Kidney (tissue), 14 donors: ENCODE measurements around the gene OGDH. TPM values are rescaled to one million over a fixed set of nuclear protein-coding genes. Genes with fewer than 3 reads are reported as not detected.

ENCODE experiments used
- DNase-seq, 5 donors: peaks; one replicate each; pipeline ENCODE4 v3.0.0-alpha.2; 2013 to 2020
- FAIRE-seq: peaks from 2 replicates; lab custom pipeline; 2012; peaks lifted over from hg19 to GRCh38; lab: Jason Lieb, UNC
- H3K27ac ChIP-seq, 2 donors: one replicate each; pipeline ENCODE4 v1.7.0; 2013; ENCODE audit warnings: low read depth in 2 of 2, low read length in 2 of 2, inconsistent platforms in 1 of 2
- H3K27me3 ChIP-seq: one replicate; pipeline ENCODE4 v1.7.1; 2013; ENCODE audit warnings: low read length, inconsistent platforms; ENCODE audit not compliant: control insufficient read depth, insufficient read depth
- H3K36me3 ChIP-seq, 3 donors: one replicate each; pipeline versions ENCODE4 v1.7.0 to v1.7.1; 2013; ENCODE audit warnings: low read length in 3 of 3, control low read depth in 1 of 3, inconsistent platforms in 1 of 3; ENCODE audit not compliant: insufficient read depth in 3 of 3, control insufficient read depth in 2 of 3
- H3K4me1 ChIP-seq, 3 donors: one replicate each; pipeline versions ENCODE4 v1.7.0 to v1.7.1; 2013; ENCODE audit warnings: low read length in 3 of 3, inconsistent platforms in 1 of 3, low read depth in 1 of 3; ENCODE audit not compliant: control insufficient read depth in 2 of 3, insufficient read depth in 2 of 3
- H3K4me3 ChIP-seq, 3 donors: one replicate each; pipeline versions ENCODE4 v1.7.0 to v1.8.1; 2013; ENCODE audit warnings: low read length in 3 of 3, control low read depth in 1 of 3, inconsistent platforms in 1 of 3
- H3K9ac ChIP-seq, 3 donors: one replicate each; pipeline versions ENCODE4 v1.7.0 to v1.7.1; 2013; ENCODE audit warnings: low read length in 3 of 3, control low read depth in 1 of 3, inconsistent platforms in 1 of 3
- H3K9me3 ChIP-seq, 3 donors: one replicate each; pipeline versions ENCODE4 v1.7.0 to v1.7.1; 2013; ENCODE audit warnings: low read length in 3 of 3, control low read depth in 1 of 3, inconsistent platforms in 1 of 3; ENCODE audit not compliant: control insufficient read depth in 2 of 3, insufficient read depth in 1 of 3
- CTCF ChIP-seq: IDR thresholded peaks from 3 replicates; pipeline ENCODE4 v1.5.1; 2012; ENCODE audit warnings: mild to moderate bottlenecking, moderate library complexity, borderline replicate concordance; ENCODE audit not compliant: insufficient read depth; ENCODE audit errors: extremely low read depth
- intact Hi-C: fragments of 100-400 bp; cut with DNase I; formaldehyde crosslinking; loops from one replicate; pipeline ENCODE4 v1.11.1; 2022
- polyA plus RNA-seq: library from polyadenylated mRNA; stranded (reverse); fragments of 350-450 nt; fragmentation: Illumina TruSeq; extraction: RNeasy Lipid Tissue Mini Kit (QIAGEN cat#74804); gene quantifications from one replicate; pipeline ENCODE4 v1.2.3, GENCODE V29; 2014; ENCODE audit warnings: low read depth, low replicate concordance; ENCODE audit not compliant: insufficient read depth
- total RNA-seq: library from RNA; stranded (reverse); fragmentation: NEBNext Ultra II Directional; extraction: Animal tissue kit (Norgen Biotek cat#: 25700); gene quantifications from one replicate; pipeline ENCODE4 v1.2.1, GENCODE V29; 2021
- donor health status: control.
- donor health status: control.
- donor health status: control.
- donor health status: control.
- donor health status: control.
- donor health status: DM: yes; HTN: yes; CAD: no.
- donor health status: Normal renal cell carcinoma (clear cell type).

OGDH gene
- total and polyA plus RNA-seq, 2 donors from 2014 or later: 108 to 132 TPM

GRCh38 chr7:44599222-44599621 lies 7.2 kb upstream of the OGDH start:
- intact Hi-C loops: no loop called here
- DNase-seq: no peak
- Histone ChIP-seq H3K27me3 (no peaks in the 10 kb centered on the region), H3K9ac (no peak overlapping the region), H3K9me3 (no peaks in the 10 kb centered on the region), H3K4me1 (peaks cover 0 to 13% (median 2%) of the 10 kb centered on the region in 3 donors), H3K36me3 (no peaks in the 10 kb centered on the region), H3K27ac (no peak overlapping the region), H3K4me3 (no peak overlapping the region)
- TF ChIP-seq CTCF: no peak
- no peak for FAIRE-seq

- FAIRE-seq (no peak), DNase-seq (no peak)
- intact Hi-C loops: no loop called here
- Histone ChIP-seq H3K4me1 (peaks cover 0 to 3% (median 0%) of the 10 kb centered on the region in 3 donors), H3K27ac (no peak overlapping the region), H3K4me3 (no peak overlapping the region), H3K9me3 (no peaks in the 10 kb centered on the region), H3K9ac (no peak overlapping the region), H3K36me3 (no peaks in the 10 kb centered on the region), H3K27me3 (no peaks in the 10 kb centered on the region)
- no peak for TF ChIP-seq CTCF
Observed at GRCh38 chr7:44602576-44602910, 3.9 kb upstream of the OGDH start.

GRCh38 chr7:44603193-44603592 lies 3.2 kb upstream of the OGDH start:
- no peaks in the 10 kb centered on the region for H3K27me3 ChIP-seq
- intact Hi-C loops: no loop called here

More at GRCh38 chr7:44603193-44603592, 3.2 kb upstream of the OGDH start:
- H3K9me3 ChIP-seq: no peaks in the 10 kb centered on the region
- H3K4me3 ChIP-seq: no peak overlapping the region
- H3K9ac ChIP-seq: no peak overlapping the region
- peaks cover 0 to 3% (median 0%) of the 10 kb centered on the region in 3 donors for H3K4me1 ChIP-seq
- H3K27ac ChIP-seq: no peak overlapping the region
- no peak for TF ChIP-seq CTCF
- no peaks in the 10 kb centered on the region for H3K36me3 ChIP-seq
- FAIRE-seq (no peak), DNase-seq (no peak)
